OCI-M2 (cell line): ENCODE results near the gene SOBP.

Source experiments
- DNase-seq: peaks from one replicate; lab custom pipeline; 2025; ENCODE audit not compliant: unreplicated experiment; lab: John Stamatoyannopoulos, UW

The SOBP gene

DNA sequence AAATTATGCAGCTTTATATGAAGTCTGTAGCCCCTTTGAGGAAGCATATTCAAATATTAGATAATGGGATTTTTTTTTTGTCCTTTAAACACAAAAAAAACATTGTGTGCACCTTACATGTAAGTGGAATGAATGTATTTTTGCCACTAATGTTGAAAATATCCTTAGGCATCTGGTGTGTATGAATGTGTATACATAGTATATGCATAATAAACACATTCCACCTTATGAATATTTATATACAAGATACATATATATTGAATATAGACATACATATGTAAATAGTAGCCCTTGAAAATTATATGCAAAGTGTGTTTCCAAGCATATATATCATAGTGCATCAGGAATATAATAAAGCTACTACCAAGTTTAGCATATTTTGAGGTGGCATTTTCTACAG is 94.8 kb downstream of the SOBP start:
- no peak for DNase-seq

DNA sequence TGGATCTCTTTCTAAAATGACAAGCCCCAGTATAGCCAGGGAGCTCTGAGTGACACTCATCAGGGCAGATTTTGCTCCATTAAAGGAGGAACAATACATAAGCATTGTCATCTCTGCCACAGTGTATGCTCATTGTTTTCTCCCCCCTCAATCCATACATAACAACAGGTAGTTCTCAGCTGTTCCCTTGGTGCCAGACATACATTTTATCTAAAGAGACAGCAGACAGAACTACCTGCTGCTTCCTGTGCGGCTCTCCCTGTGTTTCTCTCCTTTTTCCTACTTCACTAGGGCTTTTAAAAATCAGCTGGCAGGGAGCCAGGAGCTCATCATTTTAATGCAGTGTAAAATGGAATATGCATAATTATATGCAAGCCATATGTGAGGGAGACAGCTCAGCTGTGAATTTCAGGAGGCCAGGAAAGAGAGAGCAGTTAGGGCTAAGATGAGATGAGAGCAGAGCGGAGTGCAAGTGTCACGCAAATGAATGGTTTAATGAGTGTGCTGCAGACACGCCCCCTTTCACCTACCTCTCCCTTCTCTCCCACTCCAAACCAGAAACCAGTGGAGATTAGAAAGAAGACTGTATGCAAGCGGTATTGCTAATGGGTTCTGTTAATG is 96.0 kb downstream of the SOBP start:
- no peak for DNase-seq

DNA sequence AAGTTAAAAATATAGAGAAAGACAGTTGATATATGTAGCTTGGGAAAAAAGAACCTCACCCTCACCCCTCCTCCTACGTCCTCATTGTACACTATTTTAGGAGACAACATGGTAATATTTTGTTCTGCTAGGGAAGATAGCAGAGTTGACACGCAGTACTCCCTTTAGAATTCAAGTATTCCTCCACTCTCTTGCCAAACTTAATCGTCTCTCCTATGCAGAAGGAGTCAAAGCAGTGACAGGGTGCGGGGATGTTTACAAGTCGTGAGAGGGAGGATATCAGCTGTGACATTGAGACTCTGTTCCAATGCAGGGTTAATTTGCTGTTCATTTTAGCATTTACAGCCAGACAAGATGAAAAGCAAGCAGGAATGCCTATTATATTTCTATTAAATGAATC is 97.5 kb downstream of the SOBP start:
- no peak for DNase-seq

GRCh38 chr6:107589199-107589598 is 99.3 kb downstream of the SOBP start:
- DNase-seq = no peak

DNA sequence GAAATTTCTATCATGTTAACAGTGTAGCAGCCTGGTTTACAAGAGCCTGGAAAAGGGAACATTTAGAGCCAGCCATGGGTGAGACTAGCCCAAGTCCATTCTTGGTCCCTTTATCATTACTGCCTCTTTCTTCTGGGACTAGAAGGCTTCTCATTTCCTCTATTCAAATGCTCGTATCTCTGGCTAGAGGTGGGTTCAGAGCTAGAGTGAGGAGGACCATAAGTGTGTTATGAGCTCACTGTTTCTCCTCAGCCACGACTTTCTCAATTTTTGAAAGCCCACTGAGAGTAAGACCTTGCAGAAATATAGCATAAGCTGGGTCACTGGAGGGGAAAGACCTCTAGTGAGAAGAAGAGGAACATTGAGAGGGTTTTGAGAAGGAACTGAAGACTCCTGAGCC is 100.0 kb downstream of the SOBP start:
- DNase-seq = no peak

DNA sequence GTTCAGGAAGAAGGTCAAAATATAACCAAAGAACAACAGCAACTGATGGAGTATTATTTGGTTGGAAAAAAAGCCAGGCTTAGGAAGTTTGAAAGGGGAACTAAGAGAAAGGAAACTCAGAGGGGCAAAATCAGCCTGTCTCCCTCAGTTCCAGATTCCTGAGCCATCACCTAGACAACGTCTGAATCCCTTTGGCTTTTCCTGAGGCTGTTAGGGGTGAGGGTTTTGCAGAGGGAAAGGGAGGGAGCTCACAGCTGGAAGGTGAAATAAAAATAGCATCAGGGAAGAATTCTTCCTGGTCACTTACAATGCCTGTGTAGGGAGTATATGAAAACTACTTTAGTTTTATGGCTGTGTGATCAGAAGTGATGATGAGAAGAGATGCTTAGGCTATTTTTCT is 100.5 kb downstream of the SOBP start:
- no peak for DNase-seq

- no peak for DNase-seq
These were observed 101.4 kb downstream of the SOBP start for GRCh38 chr6:107591346-107591745.

DNA sequence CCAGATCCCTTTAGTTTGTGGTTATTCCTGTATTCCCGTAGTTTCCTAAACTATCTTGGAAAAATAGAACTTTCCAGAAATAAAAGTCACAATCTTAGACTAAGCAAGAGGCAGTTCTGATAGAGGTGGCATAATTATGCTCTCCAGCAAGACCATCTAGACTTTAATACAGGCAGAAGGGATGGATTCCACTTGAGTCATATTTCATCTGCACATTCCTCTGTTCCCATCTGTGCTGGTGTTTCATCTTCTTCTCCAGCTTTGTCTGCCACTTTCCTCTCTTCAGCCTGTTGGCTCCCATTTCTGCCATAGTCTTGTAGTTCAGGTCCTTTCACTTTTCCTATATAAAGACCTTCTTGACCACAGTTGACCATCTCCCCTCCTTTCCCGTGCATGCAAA is 102.9 kb downstream of the SOBP start:
- DNase-seq = no peak

DNA sequence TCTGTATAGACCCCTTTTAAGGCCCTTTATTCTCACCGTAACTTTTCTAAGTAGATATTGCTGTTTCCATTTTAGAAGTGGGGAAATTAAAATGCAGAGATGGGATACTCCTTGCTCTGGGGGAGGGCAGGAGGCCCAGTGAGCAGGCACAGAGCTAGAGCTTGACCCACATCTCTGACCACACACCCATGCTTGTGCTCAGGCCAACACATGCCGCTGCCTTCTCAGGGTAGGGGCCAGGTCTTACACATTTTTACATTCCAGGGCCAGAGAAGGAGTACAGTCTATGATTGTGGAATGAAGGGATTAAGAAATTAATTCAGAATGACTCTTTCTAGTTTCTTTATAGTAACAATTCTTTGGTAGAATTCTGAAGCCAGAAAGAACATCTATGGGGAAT is 104.8 kb downstream of the SOBP start:
- DNase-seq = no peak

GRCh38 chr6:107598091-107598490 is 108.2 kb downstream of the SOBP start:
- no peak for DNase-seq

GRCh38 chr6:107599043-107599442 is 109.1 kb downstream of the SOBP start:
- DNase-seq = no peak

GRCh38 chr6:107600121-107600520 is 110.2 kb downstream of the SOBP start:
- DNase-seq = no peak

DNA sequence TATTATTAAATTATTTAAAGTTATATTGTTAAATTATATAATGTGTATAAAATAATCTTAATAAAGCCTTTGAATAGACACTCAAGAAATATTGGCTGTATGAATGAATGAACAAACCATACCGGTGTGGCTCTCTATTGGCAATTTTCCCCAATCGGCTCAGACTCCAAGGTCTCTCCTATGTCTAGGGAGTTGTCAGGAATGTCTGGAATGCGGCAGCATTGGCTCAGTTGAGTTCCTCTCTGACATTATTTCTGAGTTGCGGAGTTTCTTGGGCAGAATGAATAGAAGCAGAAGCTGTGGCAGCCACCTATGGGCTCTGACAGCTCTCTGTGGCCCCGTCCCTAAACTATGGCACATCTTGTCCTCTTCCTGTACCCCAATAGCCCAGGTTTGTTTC is 111.0 kb downstream of the SOBP start:
- DNase-seq = no peak

DNA sequence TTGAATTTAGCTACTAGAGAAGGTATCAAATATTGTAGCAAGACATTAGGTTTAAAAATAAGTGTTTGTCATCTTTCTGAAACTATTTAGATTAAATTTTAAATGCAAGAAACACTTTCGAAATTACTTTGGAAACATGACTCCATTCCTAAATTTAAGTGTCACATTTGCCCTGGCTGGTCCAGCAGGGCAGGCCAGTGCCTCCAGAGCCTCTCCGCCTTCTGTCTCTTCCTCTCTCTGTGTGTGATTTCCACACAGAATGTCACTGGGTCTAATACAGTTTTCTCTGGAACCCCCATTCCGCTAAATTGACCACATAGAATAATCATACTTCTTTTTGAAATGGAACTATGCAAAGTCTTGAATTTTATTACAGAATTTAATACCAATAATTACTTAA is 111.5 kb downstream of the SOBP start:
- DNase-seq = no peak

DNA sequence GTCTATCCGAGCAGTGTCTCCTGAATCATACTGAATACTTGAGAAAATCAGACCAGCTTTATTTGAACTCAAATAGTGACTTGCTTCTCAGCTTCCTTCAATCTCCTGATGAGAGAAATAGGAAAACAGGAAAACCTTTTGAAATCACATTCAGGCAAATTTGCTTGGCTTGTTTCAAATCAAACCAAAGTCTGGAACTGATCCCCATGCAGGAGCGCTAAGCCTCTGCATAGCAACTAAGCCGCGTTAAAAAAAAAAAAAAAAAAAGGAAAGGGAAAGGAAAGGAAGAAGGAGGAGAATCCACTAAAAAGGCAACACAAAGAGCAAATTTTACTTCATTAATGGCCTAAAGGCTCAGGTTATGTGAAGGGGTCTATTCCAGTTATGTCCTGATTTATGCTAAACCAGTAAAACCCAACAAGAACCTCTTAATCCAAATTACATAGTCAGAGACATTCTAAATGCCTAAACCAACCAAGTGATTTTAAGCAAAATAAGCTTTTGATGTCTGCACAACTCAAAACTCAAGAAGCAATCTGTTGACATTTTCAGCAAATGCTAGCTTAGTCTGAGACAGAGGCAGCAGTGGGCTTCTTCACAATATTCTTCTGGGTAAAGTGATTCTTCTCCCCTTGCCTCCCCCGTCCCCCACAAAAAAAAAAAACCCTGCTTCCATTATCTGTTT is 112.5 kb downstream of the SOBP start:
- DNase-seq = no peak

GRCh38 chr6:107603006-107603370 is 113.1 kb downstream of the SOBP start:
- DNase-seq = no peak

DNA sequence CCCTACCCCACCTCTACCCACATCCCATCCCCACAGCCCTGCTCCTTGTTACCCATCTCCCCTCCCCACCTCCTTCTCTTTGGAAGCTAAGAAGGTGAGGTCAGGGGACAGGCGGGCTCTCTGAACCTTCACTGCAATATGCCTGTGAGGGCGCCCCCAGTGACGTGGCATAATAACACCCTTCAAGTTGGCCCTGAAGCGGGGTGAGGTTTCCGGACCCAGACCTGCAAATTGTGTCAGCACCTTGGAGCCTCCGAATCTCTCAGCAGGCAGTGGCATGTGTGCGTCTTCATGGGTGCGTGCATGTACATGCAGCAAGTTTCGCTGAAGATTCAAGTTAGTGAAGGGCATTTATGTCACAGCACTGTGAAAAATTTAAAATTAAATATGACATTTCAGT is 114.6 kb downstream of the SOBP start:
- DNase-seq = no peak

DNA sequence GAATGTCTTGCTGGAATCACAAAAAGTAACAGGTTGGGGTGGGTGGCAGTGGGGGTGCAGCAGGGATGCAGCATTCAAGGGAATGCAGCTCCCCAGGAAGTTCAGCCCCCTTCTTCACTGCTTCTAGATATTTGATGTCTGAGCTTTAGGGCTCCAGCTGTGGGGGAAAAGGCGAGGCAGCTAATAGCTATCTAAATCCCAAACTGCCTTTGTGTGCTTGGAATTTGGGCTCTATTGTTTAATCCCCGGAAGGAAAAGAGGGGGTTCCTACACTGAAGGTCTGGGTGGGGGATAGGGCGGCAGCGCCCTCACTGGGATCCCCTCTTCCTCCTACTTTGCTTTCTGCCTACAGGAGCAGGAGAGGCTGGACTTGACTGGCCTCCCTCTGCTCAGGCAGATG is 116.5 kb downstream of the SOBP start:
- no peak for DNase-seq

DNA sequence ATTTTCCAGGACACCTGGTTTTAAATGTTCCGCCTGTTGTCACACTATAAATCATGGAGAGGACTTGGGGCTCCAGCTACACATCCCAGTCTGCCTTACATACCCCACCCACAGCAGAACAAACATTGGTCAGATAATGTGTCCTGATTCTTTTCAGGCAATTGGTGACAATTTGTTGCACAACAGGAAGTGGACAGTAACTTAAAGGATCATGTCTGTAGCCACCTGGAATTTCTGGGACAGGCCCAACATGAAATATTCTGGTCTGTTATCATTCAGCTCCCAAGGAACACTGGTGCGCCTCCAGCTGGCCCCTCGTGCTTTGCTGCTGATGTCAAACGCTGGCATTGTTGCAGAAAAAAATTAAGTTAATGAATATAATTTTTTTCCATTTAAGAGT is 117.2 kb downstream of the SOBP start:
- DNase-seq = no peak

GRCh38 chr6:107611094-107611810 is 121.3 kb downstream of the SOBP start:
- DNase-seq = no peak

- no peak for DNase-seq
These were observed 123.0 kb downstream of the SOBP start for GRCh38 chr6:107612762-107613415.
